GM19452 (cell line): ENCODE measurements around the gene ADGRF4.

Experiments used
- ATAC-seq: cut with Tn5 transposase; IDR thresholded peaks from one replicate; pipeline ENCODE4 v1.9.1; 2021; ENCODE audit not compliant: unreplicated experiment

The ADGRF4 gene

DNA sequence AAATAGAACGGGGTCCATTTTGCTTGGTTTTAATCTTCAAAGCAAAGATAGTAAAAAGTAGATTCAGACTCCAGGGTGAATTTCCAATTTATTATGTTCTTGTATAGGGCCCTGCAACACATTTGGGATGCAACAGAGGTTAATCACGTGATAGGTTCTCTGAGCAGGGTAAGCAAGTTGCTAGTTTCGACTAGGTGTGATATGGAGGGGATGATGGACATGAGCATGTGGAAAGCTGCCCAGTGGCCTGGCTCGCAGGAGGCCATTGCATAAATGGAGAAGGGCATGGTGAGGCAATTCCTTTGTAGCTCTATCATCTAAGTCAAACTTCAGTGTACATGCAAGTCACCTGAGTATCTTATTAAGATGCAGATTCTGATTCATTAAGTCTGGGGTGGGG lies 17.7 kb upstream of the ADGRF4 start:
- ATAC-seq = no peak

DNA sequence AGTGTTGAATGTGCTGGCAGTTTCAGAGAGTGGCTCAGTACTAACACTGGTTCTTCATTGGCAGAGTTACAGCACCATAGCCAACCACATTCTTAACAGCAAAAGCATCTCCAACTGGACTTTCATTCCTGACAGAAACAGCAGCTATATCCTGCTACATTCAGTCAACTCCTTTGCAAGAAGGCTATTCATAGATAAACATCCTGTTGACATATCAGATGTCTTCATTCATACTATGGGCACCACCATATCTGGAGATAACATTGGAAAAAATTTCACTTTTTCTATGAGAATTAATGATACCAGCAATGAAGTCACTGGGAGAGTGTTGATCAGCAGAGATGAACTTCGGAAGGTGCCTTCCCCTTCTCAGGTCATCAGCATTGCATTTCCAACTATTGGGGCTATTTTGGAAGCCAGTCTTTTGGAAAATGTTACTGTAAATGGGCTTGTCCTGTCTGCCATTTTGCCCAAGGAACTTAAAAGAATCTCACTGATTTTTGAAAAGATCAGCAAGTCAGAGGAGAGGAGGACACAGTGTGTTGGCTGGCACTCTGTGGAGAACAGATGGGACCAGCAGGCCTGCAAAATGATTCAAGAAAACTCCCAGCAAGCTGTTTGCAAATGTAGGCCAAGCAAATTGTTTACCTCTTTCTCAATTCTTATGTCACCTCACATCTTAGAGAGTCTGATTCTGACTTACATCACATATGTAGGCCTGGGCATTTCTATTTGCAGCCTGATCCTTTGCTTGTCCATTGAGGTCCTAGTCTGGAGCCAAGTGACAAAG lies 17.0 kb upstream of the ADGRF4 start:
- no peak for ATAC-seq

DNA sequence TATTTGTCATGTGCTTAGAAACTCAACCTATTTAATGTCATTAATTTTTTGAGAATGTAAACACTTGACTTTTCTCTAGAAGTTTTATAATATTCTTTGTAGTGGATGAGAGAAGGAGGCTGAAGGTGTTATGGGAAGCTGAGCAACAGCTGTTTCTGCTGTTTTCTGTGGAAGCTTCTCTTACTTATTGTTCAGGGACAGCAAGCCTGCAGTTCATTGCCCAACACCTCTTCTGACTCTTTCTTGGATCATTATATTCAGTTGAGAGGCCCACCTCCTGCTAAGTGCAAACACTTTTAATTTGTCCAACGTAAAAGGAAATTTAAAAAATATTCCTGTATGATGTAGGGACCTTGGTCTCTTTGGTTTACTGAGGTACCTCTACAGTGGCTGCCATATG lies 12.0 kb upstream of the ADGRF4 start:
- no peak for ATAC-seq

DNA sequence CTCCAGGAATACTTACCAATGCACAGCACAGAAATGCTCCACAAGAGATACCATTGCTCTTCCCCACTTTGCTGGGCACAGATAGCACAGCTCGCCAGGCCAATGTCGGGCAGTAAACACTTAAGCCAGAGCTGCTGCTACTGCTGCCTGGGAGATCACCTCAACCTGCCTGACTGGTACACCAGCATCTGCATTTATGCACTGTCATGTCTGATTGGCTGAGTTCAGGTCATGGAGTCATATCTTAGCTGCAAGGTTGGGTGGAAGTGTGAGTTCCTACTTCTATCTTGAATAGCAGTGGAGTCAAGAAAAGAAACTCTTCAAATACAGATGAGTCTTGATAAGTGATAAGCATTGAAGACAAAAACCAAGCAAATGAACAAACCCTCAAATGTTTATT lies 10.9 kb upstream of the ADGRF4 start:
- ATAC-seq = no peak

DNA sequence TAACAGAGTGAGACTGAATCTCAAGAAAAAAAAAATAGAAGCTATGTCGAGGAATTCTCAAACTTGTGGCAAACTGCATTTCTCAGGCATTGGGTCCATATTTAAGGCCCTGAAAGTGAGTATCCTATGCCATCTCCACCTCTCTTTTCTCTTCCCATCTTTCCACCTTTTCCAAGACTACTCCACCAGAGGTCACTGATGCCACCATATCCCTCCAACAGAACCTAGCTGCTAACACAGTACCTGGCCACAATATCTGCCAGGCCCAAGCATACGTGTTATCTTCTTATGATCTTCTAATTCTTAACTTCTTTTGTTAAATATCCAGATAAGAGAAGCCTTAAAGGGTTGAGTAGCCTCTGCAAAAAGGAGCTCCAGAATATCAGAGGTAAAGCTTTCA lies 8.2 kb upstream of the ADGRF4 start:
- ATAC-seq = no peak

- no peak for ATAC-seq
Measured at GRCh38 chr6:47690791-47691190, 7.6 kb upstream of the ADGRF4 start.

DNA sequence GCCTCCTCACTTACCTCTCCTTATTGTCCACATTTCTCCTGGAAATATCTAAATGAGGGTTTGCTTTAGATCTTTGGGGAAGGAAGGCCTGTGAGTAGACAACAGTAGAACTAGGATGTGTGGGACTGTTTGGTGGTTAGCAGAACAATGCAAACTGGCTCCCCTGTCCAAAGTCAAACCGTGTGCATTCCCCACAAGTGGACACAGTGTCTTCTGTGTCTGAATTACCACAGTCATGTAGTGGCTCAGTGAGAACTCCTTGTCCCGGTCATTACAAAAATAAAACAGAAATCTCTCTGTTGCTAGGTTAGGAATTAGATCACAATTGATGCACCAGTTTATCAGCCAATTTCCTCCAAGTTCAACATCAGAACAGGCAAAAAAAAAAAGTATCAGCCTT lies 455 bp upstream of the ADGRF4 start:
- no peak for ATAC-seq

DNA sequence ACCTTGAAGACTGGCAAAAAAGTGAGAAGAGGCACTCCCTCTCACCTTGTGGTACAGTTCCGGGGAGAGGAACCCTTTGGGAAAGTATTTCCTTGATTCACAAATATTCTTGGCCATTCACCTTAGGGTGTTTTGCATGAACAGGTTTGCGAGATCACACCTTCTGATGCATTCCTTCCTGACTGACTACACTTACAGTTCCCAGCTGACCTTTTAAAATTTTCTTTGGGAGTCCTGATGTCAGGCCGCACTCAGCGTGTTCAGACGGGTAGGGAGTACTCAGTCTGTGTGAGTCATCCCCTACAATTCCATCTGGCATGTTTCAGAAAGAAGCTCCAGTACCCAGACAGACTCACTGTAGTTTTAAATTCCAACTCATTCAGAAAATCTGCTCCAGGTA lies 1.7 kb downstream of the ADGRF4 start:
- ATAC-seq = no peak

DNA sequence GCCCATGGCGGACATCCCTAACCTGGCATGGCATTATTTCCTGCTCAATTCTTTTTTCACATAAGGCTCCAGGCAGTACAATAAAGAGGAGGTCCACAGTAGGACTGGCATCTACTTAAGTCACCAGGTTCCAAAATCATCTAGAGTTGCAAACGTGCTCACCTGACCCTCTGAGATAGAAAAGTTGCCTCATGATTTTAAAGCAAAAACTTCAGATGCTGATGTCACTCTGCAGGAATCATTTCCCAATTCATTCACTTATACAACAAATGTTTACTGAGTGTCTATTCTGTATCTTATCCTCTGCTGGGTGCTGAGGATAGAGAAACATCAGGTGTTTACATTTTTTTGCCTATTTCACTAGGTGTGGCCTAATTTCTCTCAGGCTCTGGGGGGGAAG lies 2.2 kb downstream of the ADGRF4 start:
- ATAC-seq = no peak

- peak; percentile 91 for ATAC-seq
Measured at GRCh38 chr6:47701363-47701762, 3.0 kb downstream of the ADGRF4 start.

- ATAC-seq = no peak
Measured at GRCh38 chr6:47709160-47709559, 10.8 kb downstream of the ADGRF4 start.

- ATAC-seq = no peak
Measured at GRCh38 chr6:47710295-47710694, 11.9 kb downstream of the ADGRF4 start.

- no peak for ATAC-seq
Measured at GRCh38 chr6:47713200-47713599, 14.8 kb downstream of the ADGRF4 start.

- ATAC-seq = no peak
Measured at GRCh38 chr6:47714802-47715201, 16.4 kb downstream of the ADGRF4 start.

GRCh38 chr6:47715782-47716181 lies 17.4 kb downstream of the ADGRF4 start:
- ATAC-seq = no peak

DNA sequence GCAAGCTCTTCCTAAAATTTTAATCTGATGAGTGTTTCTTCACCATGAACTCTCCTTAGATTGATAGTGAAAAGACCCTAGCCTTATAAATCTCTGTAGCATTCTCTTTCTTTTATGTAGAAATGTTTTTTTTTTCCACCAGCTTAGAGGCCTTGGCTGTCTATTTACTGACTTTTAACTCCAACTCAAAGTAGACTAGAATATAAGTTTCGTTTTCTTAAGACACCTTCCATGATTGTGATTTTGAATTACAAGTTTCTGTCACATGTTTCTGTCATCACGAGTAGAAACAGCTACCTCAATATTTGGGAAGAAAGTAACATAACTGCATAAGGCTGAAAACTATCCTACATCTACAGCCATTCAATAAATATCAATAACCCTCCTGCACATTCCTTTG lies 17.8 kb downstream of the ADGRF4 start:
- ATAC-seq = no peak

- no peak for ATAC-seq
Measured at GRCh38 chr6:47718571-47718970, 20.2 kb downstream of the ADGRF4 start.

GRCh38 chr6:47721189-47721588 lies 22.8 kb downstream of the ADGRF4 start:
- no peak for ATAC-seq

DNA sequence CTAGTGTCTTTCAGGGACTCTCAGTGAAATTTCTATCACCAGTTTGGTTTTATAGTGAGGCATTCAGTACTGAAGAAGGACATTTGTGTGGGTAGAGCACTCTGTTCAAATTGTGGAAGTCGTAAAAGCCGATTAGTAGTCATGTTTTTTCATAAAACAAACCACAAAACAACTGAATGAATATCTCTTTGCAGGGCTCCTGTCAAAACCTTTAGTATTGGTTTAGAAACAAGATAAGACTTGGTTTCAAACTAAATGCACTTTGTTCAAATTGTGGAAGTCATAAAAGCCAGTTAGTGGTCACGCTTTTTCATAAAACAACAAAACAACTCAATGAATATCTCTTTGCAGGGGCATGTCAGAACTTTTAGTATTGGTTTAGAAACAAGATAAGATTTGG lies 23.8 kb downstream of the ADGRF4 start:
- peak; percentile 66 for ATAC-seq

GRCh38 chr6:47724300-47724699 lies 25.9 kb downstream of the ADGRF4 start:
- ATAC-seq = no peak

GRCh38 chr6:47727391-47727790 lies 29.0 kb downstream of the ADGRF4 start:
- ATAC-seq = no peak

GRCh38 chr6:47729019-47729418 lies 30.6 kb downstream of the ADGRF4 start:
- ATAC-seq = no peak

- no peak for ATAC-seq
Measured at GRCh38 chr6:47729457-47729856, 31.1 kb downstream of the ADGRF4 start.
